Hepatocyte (in vitro differentiated cells): ENCODE measurements around the gene DOCK2. TPM values are rescaled to one million over a fixed set of nuclear protein-coding genes. Genes with fewer than 3 reads are reported as not detected.

ENCODE experiments used
- DNase-seq: peaks from one replicate; pipeline ENCODE4 v3.0.0-alpha.2; 2016; ENCODE audit warnings: low spot score
- H2AFZ ChIP-seq: fragments of 200-600 bp; sonication (generic); 2 replicates; pipeline ENCODE4 v1.6.0; 2016; ENCODE audit warnings: antibody characterized with exemption, mild to moderate bottlenecking
- H3K27ac ChIP-seq: fragments of 200-600 bp; sonication (generic); 2 replicates; pipeline ENCODE4 v1.5.1; 2016; ENCODE audit warnings: mild to moderate bottlenecking
- H3K27me3 ChIP-seq: fragments of 200-600 bp; sonication (generic); 2 replicates; pipeline ENCODE4 v1.6.1; 2016
- H3K36me3 ChIP-seq: fragments of 200-600 bp; sonication (generic); replicated peaks from 2 replicates; pipeline ENCODE4 v1.5.1; 2016; ENCODE audit warnings: low read depth; ENCODE audit not compliant: insufficient read depth
- H3K4me1 ChIP-seq: fragments of 200-600 bp; sonication (generic); 2 replicates; pipeline ENCODE4 v1.5.1; 2016; ENCODE audit warnings: mild to moderate bottlenecking, moderate library complexity; ENCODE audit not compliant: insufficient read depth
- H3K4me2 ChIP-seq: fragments of 200-600 bp; sonication (generic); 2 replicates; pipeline ENCODE4 v1.6.0; 2016
- H3K4me3 ChIP-seq: fragments of 200-600 bp; sonication (generic); 2 replicates; pipeline ENCODE4 v1.5.1; 2016; ENCODE audit warnings: mild to moderate bottlenecking
- H3K79me2 ChIP-seq: fragments of 200-600 bp; sonication (generic); 2 replicates; pipeline ENCODE4 v1.6.0; 2017; ENCODE audit warnings: mild to moderate bottlenecking
- H3K9me2 ChIP-seq: fragments of 200-600 bp; sonication (generic); replicated peaks from 2 replicates; pipeline ENCODE4 v1.6.0; 2017; ENCODE audit warnings: mild to moderate bottlenecking; ENCODE audit not compliant: insufficient read depth
- H3K9me3 ChIP-seq: fragments of 200-600 bp; sonication (generic); 2 replicates; pipeline ENCODE4 v1.5.1; 2016; ENCODE audit warnings: low read depth, mild to moderate bottlenecking
- H4K20me1 ChIP-seq: fragments of 200-600 bp; sonication (generic); 2 replicates; pipeline ENCODE4 v1.6.0; 2016; ENCODE audit warnings: mild to moderate bottlenecking; ENCODE audit not compliant: insufficient read depth, poor library complexity, severe bottlenecking
- EZH2 ChIP-seq: fragments of 200-600 bp; sonication (generic); IDR thresholded peaks from 2 replicates; pipeline ENCODE4 v1.6.1; 2016; ENCODE audit warnings: antibody characterized with exemption, mild to moderate bottlenecking, borderline replicate concordance
- EZH2phosphoT487 ChIP-seq: fragments of 200-600 bp; sonication (generic); IDR thresholded peaks from one replicate; pipeline ENCODE4 v1.6.1; 2018; ENCODE audit warnings: antibody characterized with exemption, mild to moderate bottlenecking, low read depth, moderate library complexity; ENCODE audit not compliant: unreplicated experiment, severe bottlenecking
- WGBS: methylation state at CpG from one replicate; pipeline ENCODE4 v1.1.6; 2016; ENCODE audit warnings: low lambda C conversion rate; ENCODE audit errors: missing lambda C conversion rate; 5-methylcytosine and 5-hydroxymethylcytosine counted together
- polyA plus RNA-seq: library from polyadenylated mRNA; unstranded; fragments of >200 nt; fragmentation: Nextera tagmentation; extraction: Ambion mirVana; gene quantifications from 2 replicates; pipeline ENCODE4 v1.2.1, GENCODE V29; 2016
- total RNA-seq: library from RNA; depleted of rRNA; stranded (reverse); fragments of >200 nt; gene quantifications from 2 replicates; pipeline ENCODE4 v1.2.3, GENCODE V29; 2014
- TF ChIP-seq, protein P1 (sequence below): fragments of 200-600 bp; sonication (generic); IDR thresholded peaks from 2 replicates; pipeline ENCODE4 v1.5.1; 2016; ENCODE audit warnings: antibody characterized with exemption, mild to moderate bottlenecking; ENCODE audit not compliant: poor library complexity

The DOCK2 gene
- total and polyA plus RNA-seq, 2 experiments from 2014 or later = 0.60 TPM; not detected in 1

DNA sequence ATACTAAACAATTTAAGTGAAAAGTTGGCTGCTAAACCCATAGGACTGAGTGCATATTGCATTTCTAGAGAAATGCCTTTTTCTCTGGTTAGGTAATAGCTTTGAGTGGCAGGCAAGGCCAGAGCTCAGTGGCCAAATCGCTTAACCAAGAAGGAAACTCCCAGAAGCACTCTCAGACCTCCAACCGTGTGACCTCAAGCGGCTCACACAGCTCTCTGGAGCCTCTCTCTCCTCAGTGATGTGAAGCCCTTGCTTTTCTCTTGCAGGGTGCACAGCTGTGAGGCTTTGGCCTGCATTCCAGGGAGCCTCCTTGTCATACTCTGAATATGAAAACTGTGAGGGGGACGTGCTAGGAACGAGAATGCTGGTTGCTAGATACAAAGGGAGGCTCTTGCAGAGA is 236.6 kb downstream of the DOCK2 start:
- Histone ChIP-seq H4K20me1 (no peaks in the 10 kb centered on the region), H3K9me2 (no peaks in the 10 kb centered on the region), H3K27me3 (no peaks in the 10 kb centered on the region), H3K79me2 (no peaks in the 10 kb centered on the region), H3K4me2 (no peak overlapping the region), H3K27ac (no peak overlapping the region), H3K4me3 (no peak overlapping the region), H3K36me3 (no peaks in the 10 kb centered on the region), H3K4me1 (peaks cover 3% of the 10 kb centered on the region), H2AFZ (no peak overlapping the region), H3K9me3 (no peaks in the 10 kb centered on the region)
- WGBS = 83% methylated on average over 5 of the region's 5 CpGs
- TF ChIP-seq, protein P1, sequence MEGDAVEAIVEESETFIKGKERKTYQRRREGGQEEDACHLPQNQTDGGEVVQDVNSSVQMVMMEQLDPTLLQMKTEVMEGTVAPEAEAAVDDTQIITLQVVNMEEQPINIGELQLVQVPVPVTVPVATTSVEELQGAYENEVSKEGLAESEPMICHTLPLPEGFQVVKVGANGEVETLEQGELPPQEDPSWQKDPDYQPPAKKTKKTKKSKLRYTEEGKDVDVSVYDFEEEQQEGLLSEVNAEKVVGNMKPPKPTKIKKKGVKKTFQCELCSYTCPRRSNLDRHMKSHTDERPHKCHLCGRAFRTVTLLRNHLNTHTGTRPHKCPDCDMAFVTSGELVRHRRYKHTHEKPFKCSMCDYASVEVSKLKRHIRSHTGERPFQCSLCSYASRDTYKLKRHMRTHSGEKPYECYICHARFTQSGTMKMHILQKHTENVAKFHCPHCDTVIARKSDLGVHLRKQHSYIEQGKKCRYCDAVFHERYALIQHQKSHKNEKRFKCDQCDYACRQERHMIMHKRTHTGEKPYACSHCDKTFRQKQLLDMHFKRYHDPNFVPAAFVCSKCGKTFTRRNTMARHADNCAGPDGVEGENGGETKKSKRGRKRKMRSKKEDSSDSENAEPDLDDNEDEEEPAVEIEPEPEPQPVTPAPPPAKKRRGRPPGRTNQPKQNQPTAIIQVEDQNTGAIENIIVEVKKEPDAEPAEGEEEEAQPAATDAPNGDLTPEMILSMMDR = no peak
- no peak for DNase-seq

DNA sequence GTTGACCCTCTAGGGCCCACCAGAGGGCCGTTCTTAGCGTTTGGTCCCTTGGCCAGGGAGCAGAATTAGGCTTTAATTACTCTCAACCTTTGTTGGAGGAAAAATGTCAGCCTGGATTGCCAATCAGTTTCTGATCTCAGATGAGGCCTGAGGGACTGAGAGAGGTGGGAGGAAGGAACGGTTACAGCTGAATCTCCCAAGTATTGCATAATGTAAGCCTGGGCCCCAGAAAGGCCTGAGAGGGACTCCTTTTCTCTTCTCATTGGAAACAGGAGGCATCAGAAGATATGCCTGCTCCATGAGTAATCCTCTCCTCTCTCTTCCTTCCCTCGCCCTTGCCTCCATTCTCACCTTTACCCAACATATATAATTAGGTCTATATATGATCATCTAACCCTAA is 237.5 kb downstream of the DOCK2 start:
- no peaks in the 10 kb centered on the region for H4K20me1 ChIP-seq
- H3K9me3 ChIP-seq = no peaks in the 10 kb centered on the region
- no peaks in the 10 kb centered on the region for H3K27me3 ChIP-seq
- TF ChIP-seq, protein P1 = no peak
- TF ChIP-seq EZH2phosphoT487 = no peak
- TF ChIP-seq EZH2 = no peak
- H3K27ac ChIP-seq = no peak overlapping the region
- no peaks in the 10 kb centered on the region for H3K79me2 ChIP-seq
- no peak overlapping the region for H3K4me2 ChIP-seq
- H3K36me3 ChIP-seq = no peaks in the 10 kb centered on the region
- H2AFZ ChIP-seq = no peak overlapping the region
- H3K9me2 ChIP-seq = no peaks in the 10 kb centered on the region
- 77% methylated on average over 4 of the region's 4 CpGs for WGBS
- DNase-seq = peak; percentile 8
- H3K4me3 ChIP-seq = no peak overlapping the region
- peaks cover 3% of the 10 kb centered on the region for H3K4me1 ChIP-seq

DNA sequence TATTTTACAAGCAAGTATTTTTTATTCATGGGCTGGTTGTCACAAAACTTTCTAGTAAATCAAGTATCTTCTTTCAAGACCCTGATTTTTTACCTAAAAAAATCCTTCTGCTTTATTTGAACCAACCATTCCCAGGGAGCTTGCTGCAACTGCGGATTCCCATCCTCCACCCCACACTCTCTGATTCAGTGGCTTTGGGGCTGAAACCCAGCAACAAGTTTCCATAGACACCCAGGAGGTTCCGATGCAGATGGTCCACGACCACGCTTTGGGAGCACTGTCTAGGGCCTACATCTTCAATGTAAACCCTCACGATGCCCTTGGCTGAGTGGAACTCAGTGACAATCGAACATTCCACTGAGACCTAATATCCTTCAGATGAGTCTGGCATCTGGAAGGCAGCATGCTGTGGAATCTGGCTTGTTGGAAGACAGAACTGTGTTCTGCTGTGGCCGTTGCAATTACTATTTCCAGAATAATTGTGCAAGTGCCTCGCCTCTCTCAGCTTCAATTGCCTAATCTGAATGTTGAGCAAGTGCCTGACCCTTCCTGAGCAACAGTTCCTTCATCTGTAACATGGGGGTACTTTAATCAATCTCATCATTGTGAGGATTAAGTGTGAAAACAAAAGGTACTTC is 238.1 kb downstream of the DOCK2 start:
- no peaks in the 10 kb centered on the region for H3K27me3 ChIP-seq
- peaks cover 3% of the 10 kb centered on the region for H3K4me1 ChIP-seq
- TF ChIP-seq EZH2 = no peak
- TF ChIP-seq, protein P1 = no peak
- TF ChIP-seq EZH2phosphoT487 = no peak
- H3K4me2 ChIP-seq = no peak overlapping the region
- H3K4me3 ChIP-seq = no peak overlapping the region
- WGBS = 85% methylated on average over 8 of the region's 8 CpGs
- H3K27ac ChIP-seq = peak overlapping the region; percentile 15
- no peak overlapping the region for H2AFZ ChIP-seq
- H3K9me2 ChIP-seq = no peaks in the 10 kb centered on the region
- no peaks in the 10 kb centered on the region for H4K20me1 ChIP-seq
- DNase-seq = peak; percentile 9
- no peaks in the 10 kb centered on the region for H3K36me3 ChIP-seq
- H3K79me2 ChIP-seq = no peaks in the 10 kb centered on the region
- H3K9me3 ChIP-seq = no peaks in the 10 kb centered on the region

DNA sequence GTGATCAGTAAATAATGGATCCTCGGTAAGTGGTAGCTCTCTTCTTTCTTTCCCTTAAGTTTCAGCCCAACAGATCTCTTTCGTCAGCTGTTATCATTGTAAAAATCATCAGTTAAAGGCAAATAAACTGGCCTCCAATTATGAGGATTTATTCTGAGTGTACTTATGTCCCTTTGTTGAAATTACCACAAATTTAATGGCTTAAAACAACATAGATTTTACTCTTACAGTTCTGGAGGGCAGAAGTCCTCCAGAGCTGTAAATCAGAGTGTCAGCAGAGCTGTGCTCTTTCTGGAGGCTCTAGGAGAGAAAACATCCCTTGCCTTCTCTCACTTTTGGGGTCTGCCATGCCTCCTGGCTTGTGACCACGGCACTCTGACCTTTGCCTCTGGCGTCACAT is 238.7 kb downstream of the DOCK2 start:
- H3K27ac ChIP-seq = peak overlapping the region; percentile 15
- no peak overlapping the region for H3K4me3 ChIP-seq
- H3K9me2 ChIP-seq = no peaks in the 10 kb centered on the region
- H3K79me2 ChIP-seq = no peaks in the 10 kb centered on the region
- TF ChIP-seq, protein P1 = no peak
- TF ChIP-seq EZH2 (no peak), EZH2phosphoT487 (no peak)
- no peak overlapping the region for H3K4me2 ChIP-seq
- H2AFZ ChIP-seq = no peak overlapping the region
- WGBS = 63% methylated on average over 4 of the region's 4 CpGs
- no peaks in the 10 kb centered on the region for H3K9me3 ChIP-seq
- H4K20me1 ChIP-seq = no peaks in the 10 kb centered on the region
- no peaks in the 10 kb centered on the region for H3K36me3 ChIP-seq
- no peaks in the 10 kb centered on the region for H3K27me3 ChIP-seq
- H3K4me1 ChIP-seq = peaks cover 3% of the 10 kb centered on the region
- DNase-seq = no peak
